ENCODE results near the gene ARHGAP29.

The ARHGAP29 gene

GRCh38 chr1:94186946-94187345 is 50.4 kb downstream of the ARHGAP29 start:
- H3K9me3 ChIP-seq (ENCODE audit: insufficient read depth, low read depth, low read length) = no peaks in the 10 kb centered on the region
- H3K9ac ChIP-seq (ENCODE audit: low read depth, low read length, poor library complexity, severe bottlenecking) = no peak overlapping the region
- H3K4me3 ChIP-seq (ENCODE audit: low read length, poor library complexity, severe bottlenecking) = no peak overlapping the region
- H3F3A ChIP-seq (ENCODE audit: low read depth) = no peaks in the 10 kb centered on the region
- no peaks in the 10 kb centered on the region for H3K27me3 ChIP-seq (ENCODE audit: insufficient read depth, low read length, poor library complexity, severe bottlenecking)
- H3K4me1 ChIP-seq (ENCODE audit: insufficient read depth, low read length, poor library complexity, severe bottlenecking) = peaks cover 11% of the 10 kb centered on the region
- TF ChIP-seq EZH2phosphoT487 (IDR thresholded peaks at IDR 0.05; ENCODE audit: borderline replicate concordance) (no peak), CTCF (conservative IDR thresholded peaks at IDR 0.05; ENCODE audit: low read length) (no peak)
- no peaks in the 10 kb centered on the region for H3K79me2 ChIP-seq (ENCODE audit: insufficient read depth, low read length)
- H3K4me2 ChIP-seq (ENCODE audit: low read depth, low read length, poor library complexity, severe bottlenecking) = no peak overlapping the region
- 0 out of 2 replicates have a peak overlapping the region, but pooled peaks have one; percentile 13 for H2AFZ ChIP-seq (ENCODE audit: low read length)
- H4K20me1 ChIP-seq (ENCODE audit: insufficient read depth, low read length, poor library complexity, severe bottlenecking) = no peaks in the 10 kb centered on the region
- no peaks in the 10 kb centered on the region for H3K36me3 ChIP-seq (ENCODE audit: insufficient read depth, low read length)
- H3K9me2 ChIP-seq (replicated peaks; ENCODE audit: low read depth, low read length) = no peaks in the 10 kb centered on the region

- Histone ChIP-seq H2AFZ (ENCODE audit: low read length) (no peak overlapping the region; the same call in 1 of the 2 replicates), H3K4me1 (ENCODE audit: insufficient read depth, low read length, poor library complexity, severe bottlenecking) (peaks cover 7% of the 10 kb centered on the region), H3K79me2 (ENCODE audit: insufficient read depth, low read length) (no peaks in the 10 kb centered on the region), H3K4me2 (ENCODE audit: low read depth, low read length, poor library complexity, severe bottlenecking) (no peak overlapping the region), H3K9me3 (ENCODE audit: insufficient read depth, low read depth, low read length) (no peaks in the 10 kb centered on the region), H3K27me3 (ENCODE audit: insufficient read depth, low read length, poor library complexity, severe bottlenecking) (no peaks in the 10 kb centered on the region), H3K4me3 (ENCODE audit: low read length, poor library complexity, severe bottlenecking) (no peak overlapping the region), H4K20me1 (ENCODE audit: insufficient read depth, low read length, poor library complexity, severe bottlenecking) (no peaks in the 10 kb centered on the region), H3K9me2 (replicated peaks; ENCODE audit: low read depth, low read length) (no peaks in the 10 kb centered on the region), H3K36me3 (ENCODE audit: insufficient read depth, low read length) (no peaks in the 10 kb centered on the region), H3F3A (ENCODE audit: low read depth) (no peaks in the 10 kb centered on the region), H3K9ac (ENCODE audit: low read depth, low read length, poor library complexity, severe bottlenecking) (no peak overlapping the region)
- TF ChIP-seq CTCF (conservative IDR thresholded peaks at IDR 0.05; ENCODE audit: low read length) = no peak
- no peak for TF ChIP-seq EZH2phosphoT487 (IDR thresholded peaks at IDR 0.05; ENCODE audit: borderline replicate concordance)
These were observed 54.1 kb downstream of the ARHGAP29 start for GRCh38 chr1:94183197-94183815.

GRCh38 chr1:94182191-94182590 is 55.2 kb downstream of the ARHGAP29 start:
- H3K4me3 ChIP-seq (ENCODE audit: low read length, poor library complexity, severe bottlenecking) = no peak overlapping the region
- H3K9me2 ChIP-seq (replicated peaks; ENCODE audit: low read depth, low read length) = no peaks in the 10 kb centered on the region
- H3K27me3 ChIP-seq (ENCODE audit: insufficient read depth, low read length, poor library complexity, severe bottlenecking) = no peaks in the 10 kb centered on the region
- TF ChIP-seq CTCF (conservative IDR thresholded peaks at IDR 0.05; ENCODE audit: low read length) (no peak), EZH2phosphoT487 (IDR thresholded peaks at IDR 0.05; ENCODE audit: borderline replicate concordance) (no peak)
- no peak overlapping the region for H2AFZ ChIP-seq (ENCODE audit: low read length)
- no peak overlapping the region for H3K9ac ChIP-seq (ENCODE audit: low read depth, low read length, poor library complexity, severe bottlenecking)
- peaks cover 7% of the 10 kb centered on the region for H3K4me1 ChIP-seq (ENCODE audit: insufficient read depth, low read length, poor library complexity, severe bottlenecking)
- H3K79me2 ChIP-seq (ENCODE audit: insufficient read depth, low read length) = no peaks in the 10 kb centered on the region
- H3K4me2 ChIP-seq (ENCODE audit: low read depth, low read length, poor library complexity, severe bottlenecking) = no peak overlapping the region
- H3K9me3 ChIP-seq (ENCODE audit: insufficient read depth, low read depth, low read length) = no peaks in the 10 kb centered on the region
- no peaks in the 10 kb centered on the region for H3K36me3 ChIP-seq (ENCODE audit: insufficient read depth, low read length)
- no peaks in the 10 kb centered on the region for H4K20me1 ChIP-seq (ENCODE audit: insufficient read depth, low read length, poor library complexity, severe bottlenecking)
- no peaks in the 10 kb centered on the region for H3F3A ChIP-seq (ENCODE audit: low read depth)

Data from Loucy (cell line).